ENCODE data around the gene THOC6.

THOC6 gene

GRCh38 chr16:3017794-3018506 lies 5.9 kb upstream of the THOC6 start, which contains the start of gene CLDN6:
Gene CLDN6, minus strand, starts transcription at chr16:3018183. Its CDS starts 2,162 bp downstream, at chr16:3016021.
- DNase-seq, result peak; percentile 21

- DNase-seq, result no peak
These were observed 4.1 kb upstream of the THOC6 start for GRCh38 chr16:3019594-3020246.

- peak; percentile 28 for DNase-seq
These were observed 3.6 kb upstream of the THOC6 start, which contains the start of gene TNFRSF12A for GRCh38 chr16:3020247-3020603. Gene TNFRSF12A, plus strand, starts transcription at chr16:3020368. Its CDS starts 30 bp downstream, at chr16:3020398.

- no peak for DNase-seq
These were observed 3.0 kb upstream of the THOC6 start for GRCh38 chr16:3020604-3021448.

- DNase-seq, result no peak
These were observed 2.2 kb upstream of the THOC6 start for GRCh38 chr16:3021449-3022207.

GRCh38 chr16:3022208-3022683 lies 1.6 kb upstream of the THOC6 start:
- no peak for DNase-seq

GRCh38 chr16:3022684-3023414 lies 986 bp upstream of the THOC6 start:
- DNase-seq, result no peak

GRCh38 chr16:3023415-3023668 lies 493 bp upstream of the THOC6 start:
- DNase-seq, result peak; percentile 12

GRCh38 chr16:3025032-3026002 lies 1.5 kb downstream of the THOC6 start:
- DNase-seq, result no peak

- DNase-seq, result no peak
These were observed 2.2 kb downstream of the THOC6 start for GRCh38 chr16:3026003-3026378.

GRCh38 chr16:3026609-3027488 lies 3.0 kb downstream of the THOC6 start:
- no peak for DNase-seq

GRCh38 chr16:3027489-3027795 lies 3.6 kb downstream of the THOC6 start:
- DNase-seq, result no peak

- DNase-seq, result peak; percentile 43
These were observed 4.3 kb downstream of the THOC6 start for GRCh38 chr16:3027983-3028715.

GRCh38 chr16:3028716-3029319 lies 5.0 kb downstream of the THOC6 start:
- no peak for DNase-seq

- DNase-seq, result no peak
These were observed 5.8 kb downstream of the THOC6 start for GRCh38 chr16:3029491-3030221.

GRCh38 chr16:3030222-3031212 lies 6.7 kb downstream of the THOC6 start:
- DNase-seq, result no peak

- DNase-seq, result no peak
These were observed 8.8 kb downstream of the THOC6 start for GRCh38 chr16:3032624-3033023.

Measured in NCI-H1694 treated with DMSO at 0.1 percent for 48 hours (cell line).